ENCODE results near the gene PMAIP1.

- no peak for TF ChIP-seq CTCF (IDR thresholded peaks at IDR 0.05)
- no peak for TF ChIP-seq POLR2A (IDR thresholded peaks at IDR 0.05)
These were observed 27.5 kb downstream of the PMAIP1 start for GRCh38 chr18:59927246-59927825.
